ENCODE results near the gene MPST. TPM values are rescaled to one million over a fixed set of nuclear protein-coding genes. Genes with fewer than 3 reads are reported as not detected.

Gene MPST
- total RNA-seq, 1 experiment from 2014 or later = 68.6 TPM

- Histone ChIP-seq H3K36me3 (ENCODE audit: control insufficient read depth in 1 of 2, insufficient read depth in 2 of 2, low read length in 2 of 2) (no peaks in the 10 kb centered on the region), H3K4me3 (replicated peaks in 1 of 2; ENCODE audit: low read depth in 1 of 2, low read length in 2 of 2) (peak overlapping the region in 1 of 2 experiments; percentile 20; a peak in 1 of 4 replicates), H3K4me1 (ENCODE audit: control insufficient read depth in 1 of 2, insufficient read depth in 2 of 2, low read length in 2 of 2) (peaks cover 17 to 29% of the 10 kb centered on the region in 2 experiments), H3K27me3 (ENCODE audit: insufficient read depth, low read length) (no peaks in the 10 kb centered on the region), H4K20me1 (ENCODE audit: insufficient read depth) (no peaks in the 10 kb centered on the region), H3K4me2 (ENCODE audit: low read length) (peak overlapping the region; percentile 71), H3K9ac (ENCODE audit: low read length) (no peak overlapping the region), H3K27ac (ENCODE audit: low read depth, low read length) (peak overlapping the region; percentile 56), H3K9me2 (ENCODE audit: insufficient read depth) (no peaks in the 10 kb centered on the region), H3K9me3 (ENCODE audit: control insufficient read depth in 1 of 2, insufficient read depth in 1 of 2, low read depth in 1 of 2, low read length in 2 of 2) (no peaks in the 10 kb centered on the region), H3K79me2 (ENCODE audit: insufficient read depth, low read length) (no peaks in the 10 kb centered on the region), H2AFZ (ENCODE audit: low read depth, low read length, poor library complexity, severe bottlenecking) (no peak overlapping the region)
- DNase-seq (ENCODE audit: low read depth, low spot score) (peak; percentile 37), ATAC-seq (no peak)
- ChIA-PET POLR2A (interaction anchor here (0.6 to 0.9 kb wide), 2 partner anchors 230 to 1015 kb away, joined by 3 read pairs; no protein-coding TSS in a partner anchor), RAD21 (ENCODE audit: low non-redundant PET in 1 of 2, low total read pairs in 2 of 2, uncharacterized antibody in 2 of 2, unreplicated experiment in 2 of 2) (no interaction called here), CTCF (interaction anchor here (0.9 to 2.4 kb wide), 4 partner anchors 18 to 200 kb away, joined by 3 to 12 read pairs (median 4); no protein-coding TSS in a partner anchor)
- no peak for TF ChIP-seq SIN3A (IDR thresholded peaks at IDR 0.05; ENCODE audit: low read depth)
- peak; percentile 32 for TF ChIP-seq TCF7L2 (IDR thresholded peaks at IDR 0.05; ENCODE audit: borderline replicate concordance, extremely low read depth, insufficient read depth, insufficient read length)
- intact Hi-C loops (cut with micrococcal nuclease) = no loop called here
- BruUV-seq (replicated peaks) = no TSS peak
These were observed 20.1 kb upstream of the MPST start for GRCh38 chr22:36999463-36999862.

GRCh38 chr22:37000676-37001534 lies 18.6 kb upstream of the MPST start:
- ATAC-seq (no peak), DNase-seq (ENCODE audit: low read depth, low spot score) (no peak)
- H3K79me2 ChIP-seq (ENCODE audit: insufficient read depth, low read length) = no peaks in the 10 kb centered on the region
- H3K9ac ChIP-seq (ENCODE audit: low read length) = no peak overlapping the region
- no peaks in the 10 kb centered on the region for H3K27me3 ChIP-seq (ENCODE audit: insufficient read depth, low read length)
- no peaks in the 10 kb centered on the region for H4K20me1 ChIP-seq (ENCODE audit: insufficient read depth)
- no peak overlapping the region for H3K4me3 ChIP-seq (replicated peaks in 1 of 2; ENCODE audit: low read depth in 1 of 2, low read length in 2 of 2)
- H2AFZ ChIP-seq (ENCODE audit: low read depth, low read length, poor library complexity, severe bottlenecking) = no peak overlapping the region
- CTCF ChIA-PET = interaction anchor here (1.1 kb wide), 1 partner anchor 24 kb away, joined by 3 read pairs; no protein-coding TSS in a partner anchor
- TF ChIP-seq ZFX (IDR thresholded peaks at IDR 0.05) (no peak), ZBTB33 (IDR thresholded peaks at IDR 0.05; ENCODE audit: extremely low read depth, insufficient replicate concordance, low read length) (no peak), ZNF274 (IDR thresholded peaks at IDR 0.05; ENCODE audit: low read depth, low read length) (no peak), EGR1 (IDR thresholded peaks at IDR 0.05; ENCODE audit: low read depth) (no peak), EZH2phosphoT487 (IDR thresholded peaks at IDR 0.05; ENCODE audit: borderline replicate concordance) (no peak), POLR2AphosphoS5 (IDR thresholded peaks at IDR 0.05; ENCODE audit: low read depth, low read length) (no peak)
- no peaks in the 10 kb centered on the region for H3K9me2 ChIP-seq (ENCODE audit: insufficient read depth)
- POLR2A ChIA-PET = no interaction called here
- intact Hi-C loops (cut with micrococcal nuclease) = no loop called here
- no TSS peak for BruUV-seq (replicated peaks)
- peak overlapping the region; percentile 71 for H3K4me2 ChIP-seq (ENCODE audit: low read length)
- H3K4me1 ChIP-seq (ENCODE audit: control insufficient read depth in 1 of 2, insufficient read depth in 2 of 2, low read length in 2 of 2) = peaks cover 17 to 29% of the 10 kb centered on the region in 2 experiments
- H3K36me3 ChIP-seq (ENCODE audit: control insufficient read depth in 1 of 2, insufficient read depth in 2 of 2, low read length in 2 of 2) = no peaks in the 10 kb centered on the region
- H3K9me3 ChIP-seq (ENCODE audit: control insufficient read depth in 1 of 2, insufficient read depth in 1 of 2, low read depth in 1 of 2, low read length in 2 of 2) = peaks cover 0 to 4% of the 10 kb centered on the region in 2 experiments; a peak in 1 of 4 replicates
- RAD21 ChIA-PET (ENCODE audit: low non-redundant PET in 1 of 2, low total read pairs in 2 of 2, uncharacterized antibody in 2 of 2, unreplicated experiment in 2 of 2) = no interaction called here
- H3K27ac ChIP-seq (ENCODE audit: low read depth, low read length) = no peak overlapping the region
